Mucosa of rectum (tissue), 2 donors: ENCODE measurements around the gene CDKL2.
A peak's percentile ranks its signal among the peaks of the same experiment; 100 is the strongest.

Experiments used
- H3K27ac ChIP-seq, 2 donors: one replicate each; pipeline ENCODE4 v1.7.0; 2013; ENCODE audit warnings: inconsistent platforms in 2 of 2, low read depth in 2 of 2, low read length in 2 of 2
- H3K27me3 ChIP-seq, 2 donors: one replicate each; pipeline ENCODE4 v1.7.0; 2013; ENCODE audit warnings: low read length in 2 of 2; ENCODE audit not compliant: control insufficient read depth in 2 of 2, insufficient read depth in 2 of 2
- H3K36me3 ChIP-seq, 2 donors: one replicate each; pipeline ENCODE4 v1.7.0; 2013; ENCODE audit warnings: low read length in 2 of 2; ENCODE audit not compliant: control insufficient read depth in 2 of 2, insufficient read depth in 2 of 2
- H3K4me1 ChIP-seq, 2 donors: one replicate each; pipeline ENCODE4 v1.7.0; 2013; ENCODE audit warnings: low read length in 2 of 2, mild to moderate bottlenecking in 1 of 2; ENCODE audit not compliant: control insufficient read depth in 2 of 2, insufficient read depth in 2 of 2
- H3K4me3 ChIP-seq, 2 donors: one replicate each; pipeline ENCODE4 v1.7.0; 2013; ENCODE audit warnings: low read length in 2 of 2
- H3K9ac ChIP-seq, 2 donors: one replicate each; pipeline ENCODE4 v1.7.0; 2013; ENCODE audit warnings: low read length in 2 of 2, low read depth in 1 of 2, mild to moderate bottlenecking in 1 of 2
- H3K9me3 ChIP-seq, 2 donors: one replicate each; pipeline ENCODE4 v1.7.0; 2013; ENCODE audit warnings: low read length in 2 of 2; ENCODE audit not compliant: control insufficient read depth in 2 of 2
- donor health status: healthy.
- donor health status: Normal muscosa, but diverticular disease.

CDKL2 gene

GRCh38 chr4:75630174-75630936, at the start of gene CDKL2:
TSS of gene CDKL2 (minus strand) at chr4:75630528. CDS start at chr4:75625988, 4,540 bp downstream.
- Histone ChIP-seq H3K27me3 (no peaks in the 10 kb centered on the region), H3K36me3 (no peaks in the 10 kb centered on the region), H3K27ac (peak within 1 kb of the TSS; percentile 74 to 79), H3K4me1 (peaks cover 9 to 11% of the 10 kb centered on the region in 2 donors), H3K9me3 (no peaks in the 10 kb centered on the region), H3K4me3 (peak within 1 kb of the TSS; percentile 85 to 93), H3K9ac (peak within 1 kb of the TSS; percentile 68 to 84)

GRCh38 chr4:75678965-75679364, 48.6 kb upstream of the CDKL2 start:
- Histone ChIP-seq H3K27ac (no peak overlapping the region), H3K36me3 (no peaks in the 10 kb centered on the region), H3K4me1 (peaks cover 4 to 13% of the 10 kb centered on the region in 2 donors), H3K9me3 (no peaks in the 10 kb centered on the region), H3K27me3 (no peaks in the 10 kb centered on the region), H3K9ac (no peak overlapping the region), H3K4me3 (no peak overlapping the region)

GRCh38 chr4:75678473-75678872, 48.1 kb upstream of the CDKL2 start:
- Histone ChIP-seq H3K9ac (no peak overlapping the region), H3K27me3 (no peaks in the 10 kb centered on the region), H3K4me1 (peaks cover 9 to 13% of the 10 kb centered on the region in 2 donors), H3K4me3 (no peak overlapping the region), H3K36me3 (no peaks in the 10 kb centered on the region), H3K27ac (no peak overlapping the region), H3K9me3 (no peaks in the 10 kb centered on the region)

- Histone ChIP-seq H3K4me1 (peaks cover 19 to 21% of the 10 kb centered on the region in 2 donors), H3K4me3 (no peak overlapping the region), H3K27me3 (no peaks in the 10 kb centered on the region), H3K9me3 (no peaks in the 10 kb centered on the region), H3K36me3 (no peaks in the 10 kb centered on the region), H3K27ac (peak overlapping the region; percentile 49 to 67), H3K9ac (no peak overlapping the region)
These were observed 44.7 kb upstream of the CDKL2 start for GRCh38 chr4:75675004-75675531.

- peak overlapping the region; percentile 97 to 99 for H3K27ac ChIP-seq
- H3K4me1 ChIP-seq: peaks cover 19 to 21% of the 10 kb centered on the region in 2 donors
- H3K27me3 ChIP-seq: no peaks in the 10 kb centered on the region
- H3K36me3 ChIP-seq: no peaks in the 10 kb centered on the region
- H3K4me3 ChIP-seq: peak overlapping the region; percentile 74 to 98
- peak overlapping the region; percentile 93 to 94 for H3K9ac ChIP-seq
- H3K9me3 ChIP-seq: no peaks in the 10 kb centered on the region
These were observed 43.6 kb upstream of the CDKL2 start for GRCh38 chr4:75673959-75674328.

DNA sequence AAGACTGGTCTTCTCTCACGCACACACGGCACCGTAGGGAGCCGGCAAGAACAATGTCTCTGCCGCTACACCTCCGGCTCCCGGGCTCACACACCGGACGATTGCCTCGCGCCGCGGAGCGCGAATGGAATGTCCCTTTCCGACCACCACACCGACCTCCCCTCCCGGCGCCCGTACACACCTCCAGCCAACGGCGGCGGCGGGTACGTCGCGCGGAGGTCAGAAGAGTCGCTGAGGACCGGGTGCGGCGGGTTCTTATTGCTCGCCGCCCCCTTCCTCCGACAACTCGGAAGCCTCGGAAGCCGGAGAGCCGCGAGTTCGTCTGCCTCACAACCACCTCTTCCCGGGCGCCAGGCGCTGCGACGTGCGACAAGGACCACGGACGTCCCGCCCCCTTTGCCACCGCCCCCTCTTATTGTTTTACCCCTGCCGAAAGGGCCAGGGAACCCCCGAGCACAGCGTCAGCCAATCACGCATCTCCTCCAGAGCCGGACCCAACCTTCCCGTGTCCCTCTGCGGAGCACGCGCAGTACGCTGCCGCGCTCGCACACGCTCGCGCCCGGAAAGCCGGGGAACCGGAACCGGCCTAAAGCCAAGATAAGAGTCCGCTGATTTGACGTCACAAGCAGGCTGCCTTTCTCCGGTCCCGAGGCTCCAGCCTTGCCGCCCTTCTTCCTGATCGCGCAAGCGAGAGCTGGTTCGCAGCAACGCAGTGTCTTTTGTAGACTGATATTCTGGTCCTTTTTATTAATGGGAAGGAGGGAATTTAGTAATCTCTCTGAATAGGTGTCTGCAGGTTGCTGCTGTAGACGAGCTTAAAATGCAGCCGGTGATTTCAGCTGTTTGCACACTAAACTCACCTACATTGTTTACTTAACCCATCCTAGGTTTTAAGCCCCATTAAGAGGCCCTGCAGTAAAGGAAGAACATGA, 43.0 kb upstream of the CDKL2 start, which contains the start of gene G3BP2:
TSS of gene G3BP2 (minus strand) at position 385 of the 932 bp plus-strand sequence. CDS start 11,386 bp downstream, outside the sequence.
- H3K4me3 ChIP-seq: peak within 1 kb of the TSS; percentile 74 to 98
- peak within 1 kb of the TSS; percentile 93 to 98 for H3K9ac ChIP-seq
- no peaks in the 10 kb centered on the region for H3K9me3 ChIP-seq
- no peaks in the 10 kb centered on the region for H3K36me3 ChIP-seq
- peak within 1 kb of the TSS; percentile 97 to 99 for H3K27ac ChIP-seq
- H3K27me3 ChIP-seq: no peaks in the 10 kb centered on the region
- peaks cover 19 to 21% of the 10 kb centered on the region in 2 donors for H3K4me1 ChIP-seq

DNA sequence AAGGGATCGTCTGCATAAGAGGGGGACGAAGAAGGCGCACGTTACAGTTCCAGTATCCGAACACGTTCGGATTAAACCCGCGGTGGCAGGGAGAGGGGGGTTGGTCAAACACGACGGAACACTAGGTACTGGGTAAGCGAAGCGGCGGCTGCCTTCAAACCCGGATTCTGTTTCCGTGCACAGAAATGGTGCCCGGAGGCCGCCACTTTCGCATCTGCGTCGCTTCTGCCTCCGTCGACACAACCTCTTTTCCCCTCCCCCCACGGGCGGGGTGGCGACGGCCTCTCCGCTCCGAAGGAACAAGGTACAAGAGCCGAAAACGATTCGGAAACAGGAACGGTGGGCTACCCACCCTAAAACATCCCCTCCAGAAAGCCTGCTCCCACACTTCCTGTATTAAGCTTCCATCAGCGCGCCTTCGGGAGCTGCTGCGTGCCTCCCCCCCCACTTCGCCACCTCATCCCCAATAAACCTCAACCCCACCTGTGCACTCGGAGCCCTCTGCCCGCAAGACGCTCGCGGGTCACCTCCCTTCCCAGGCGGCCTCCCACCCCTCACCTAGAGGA, 42.2 kb upstream of the CDKL2 start:
- Histone ChIP-seq H3K27ac (peak overlapping the region; percentile 97 to 99), H3K4me3 (peak overlapping the region; percentile 74 to 98), H3K9ac (peak overlapping the region; percentile 93 to 98), H3K27me3 (no peaks in the 10 kb centered on the region), H3K4me1 (peaks cover 19 to 21% of the 10 kb centered on the region in 2 donors), H3K36me3 (no peaks in the 10 kb centered on the region), H3K9me3 (no peaks in the 10 kb centered on the region)

GRCh38 chr4:75671802-75672421, 41.6 kb upstream of the CDKL2 start:
- Histone ChIP-seq H3K4me1 (peaks cover 19 to 21% of the 10 kb centered on the region in 2 donors), H3K27me3 (no peaks in the 10 kb centered on the region), H3K27ac (peak overlapping the region; percentile 97 to 99), H3K9me3 (no peaks in the 10 kb centered on the region), H3K4me3 (peak overlapping the region; percentile 74 to 98), H3K9ac (peak overlapping the region; percentile 93 to 98), H3K36me3 (no peaks in the 10 kb centered on the region)

DNA sequence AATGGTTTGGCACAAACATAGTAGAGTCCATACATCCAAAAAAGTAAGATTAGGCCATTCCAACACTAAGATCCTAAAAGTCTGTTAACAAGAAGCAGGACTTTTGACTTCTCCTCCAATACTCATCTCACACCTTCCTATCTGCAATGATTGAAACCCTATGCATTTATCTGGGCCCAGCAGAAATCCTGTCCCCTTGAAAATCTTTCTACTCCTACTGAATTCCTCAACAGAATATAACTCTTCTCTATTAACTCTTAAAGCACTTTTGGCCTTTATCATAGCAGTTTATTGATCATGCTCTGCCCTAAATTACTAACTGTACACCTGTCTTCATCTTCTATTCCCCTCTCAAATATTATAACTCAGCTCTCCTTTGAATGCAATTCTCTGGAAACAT, 38.3 kb upstream of the CDKL2 start:
- Histone ChIP-seq H3K27ac (no peak overlapping the region), H3K4me1 (peaks cover 7 to 13% of the 10 kb centered on the region in 2 donors), H3K36me3 (no peaks in the 10 kb centered on the region), H3K27me3 (no peaks in the 10 kb centered on the region), H3K9ac (no peak overlapping the region), H3K4me3 (no peak overlapping the region), H3K9me3 (no peaks in the 10 kb centered on the region)
